Occipital lobe (tissue), 2 donors: ENCODE measurements around the gene MED22. TPM values are rescaled to one million over a fixed set of nuclear protein-coding genes. Genes with fewer than 3 reads are reported as not detected.

Source experiments
- DNase-seq: peaks from one replicate; lab custom pipeline; 2025; lab: John Stamatoyannopoulos, UW
- total RNA-seq: library from RNA; depleted of rRNA; stranded (reverse); fragments of >200 nt; gene quantifications from one replicate; pipeline ENCODE4 v1.2.3, GENCODE V29; 2014

The MED22 gene
- total RNA-seq, 1 donor from 2014 or later: 17.9 TPM

DNA sequence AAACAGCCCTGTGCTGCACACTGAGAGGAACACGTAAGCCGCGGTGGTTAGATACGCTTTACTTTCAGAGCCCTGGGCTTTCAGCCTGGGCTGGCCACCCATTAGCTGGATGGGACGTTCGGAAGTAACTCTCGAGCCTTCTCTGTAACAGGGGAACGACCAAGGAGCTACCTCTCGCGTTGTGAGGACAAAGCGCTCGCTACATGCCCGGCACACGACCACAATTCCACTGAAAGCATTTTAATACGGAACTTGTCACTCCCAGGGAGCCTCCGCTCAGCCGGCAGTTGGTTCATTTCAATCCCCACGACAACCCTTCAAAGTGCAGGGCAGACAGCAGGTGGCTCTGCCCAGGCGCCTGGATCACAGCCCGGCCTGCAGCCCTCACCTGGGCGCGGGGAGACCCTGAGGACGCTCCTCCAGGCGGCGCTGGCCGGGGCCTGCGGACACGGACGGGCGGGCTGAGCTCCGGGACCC is 8.0 kb upstream of the MED22 start:
- DNase-seq: no peak

DNA sequence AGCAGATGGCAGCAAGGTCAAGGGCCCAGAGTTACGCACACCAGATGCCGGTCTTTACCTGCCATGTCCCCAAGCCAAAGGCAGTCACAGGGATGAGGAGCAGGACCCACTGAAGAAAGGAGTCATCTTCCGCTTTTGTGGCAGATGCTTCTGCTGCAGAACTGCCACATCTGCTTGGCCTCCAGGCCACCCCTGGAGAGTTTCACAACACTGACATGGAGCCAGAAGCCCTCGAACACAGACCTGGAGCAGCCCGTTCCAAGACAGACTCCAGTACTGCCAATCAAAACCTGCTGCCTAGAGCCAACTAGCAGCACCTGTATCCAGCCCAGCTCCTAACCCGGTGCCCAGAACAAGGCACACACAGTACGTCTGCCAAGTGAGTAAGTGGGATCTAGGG is 6.8 kb upstream of the MED22 start:
- DNase-seq: no peak

DNA sequence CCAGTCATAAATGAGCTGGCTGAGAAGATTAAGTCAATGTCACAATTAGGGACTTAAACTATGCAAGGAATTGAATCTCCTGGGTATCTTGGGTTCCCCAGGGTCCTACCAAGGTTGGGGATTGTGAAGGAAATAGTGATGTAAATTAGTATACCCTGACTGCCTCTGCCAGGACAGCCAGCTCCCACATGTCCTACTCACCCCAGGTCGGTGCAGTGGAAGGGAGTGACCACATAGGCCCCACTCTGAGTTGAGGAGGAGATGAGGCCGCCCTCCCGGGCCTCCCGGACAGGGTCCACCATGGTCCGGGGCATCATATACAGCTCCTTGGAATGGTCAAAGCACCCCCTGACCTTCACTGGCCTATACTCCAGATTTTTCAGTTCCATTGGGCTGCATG is 5.6 kb upstream of the MED22 start:
- DNase-seq: no peak

DNA sequence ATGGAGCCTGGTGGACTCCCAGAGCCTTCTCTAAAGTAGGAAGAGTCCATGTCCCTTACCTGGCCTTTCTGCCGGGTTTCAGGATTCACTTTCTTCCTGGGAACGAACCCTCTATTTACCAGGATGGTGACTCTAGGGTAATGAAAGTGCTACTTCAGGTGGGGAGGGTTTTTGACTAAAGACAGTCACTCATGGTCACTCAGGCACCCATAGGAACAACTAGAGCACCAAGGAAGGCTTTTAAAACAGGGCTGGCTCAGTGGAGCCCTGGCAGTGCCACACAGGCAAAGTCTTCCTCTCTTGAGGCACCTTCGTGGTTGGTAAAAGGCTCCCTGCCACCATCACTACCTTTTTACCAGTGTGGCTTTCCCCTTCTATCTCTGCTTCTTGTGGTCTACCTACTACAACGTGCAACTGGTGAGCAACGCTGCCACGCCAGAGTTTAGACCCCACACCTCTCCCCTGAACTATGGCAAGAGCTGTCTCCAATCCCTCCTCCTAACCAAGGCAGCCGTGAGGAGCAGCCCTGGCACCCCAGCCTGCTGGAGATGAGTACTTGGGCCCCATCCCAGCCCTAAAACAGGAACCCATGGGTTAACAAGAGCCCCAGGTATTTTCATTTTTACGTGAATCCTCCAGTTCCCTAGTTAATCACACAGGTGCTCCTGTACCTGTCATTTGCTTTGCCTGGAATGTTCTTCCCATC is 4.9 kb upstream of the MED22 start:
- DNase-seq: no peak

DNA sequence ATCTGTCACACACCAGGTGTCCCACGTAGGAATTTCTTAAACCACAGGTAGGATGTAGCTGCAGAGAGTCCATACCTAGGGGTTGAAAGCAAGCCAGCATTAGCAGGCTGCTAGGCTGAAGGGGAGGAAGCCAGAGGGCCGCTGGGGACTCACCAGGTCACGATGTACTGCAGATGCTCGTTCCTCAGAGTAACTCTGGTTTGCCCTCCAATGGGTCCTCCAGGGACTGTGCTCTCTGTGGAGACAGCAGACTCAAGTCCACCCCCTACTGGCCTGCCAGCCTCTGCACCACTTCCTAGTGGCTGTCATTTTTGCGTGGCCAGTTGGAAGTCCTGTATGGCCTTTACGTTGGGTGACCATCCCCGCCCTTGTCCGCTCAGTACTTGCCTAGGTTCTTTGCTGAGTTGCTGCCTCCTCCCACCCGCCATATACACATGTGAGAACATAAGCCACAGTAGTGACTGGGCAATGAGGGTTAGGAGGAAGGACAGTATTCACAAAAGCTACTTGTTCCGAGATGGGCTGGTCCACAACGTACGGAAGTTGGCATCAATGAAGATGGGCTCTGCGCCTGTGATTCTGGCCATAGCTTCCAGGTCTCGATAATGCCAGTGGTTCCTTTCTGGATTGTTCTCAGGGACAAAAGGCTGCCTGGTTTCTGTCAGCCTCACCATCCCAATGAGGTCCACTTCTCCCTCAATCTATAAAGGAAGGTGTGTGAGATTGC is 4.1 kb upstream of the MED22 start:
- no peak for DNase-seq

DNA sequence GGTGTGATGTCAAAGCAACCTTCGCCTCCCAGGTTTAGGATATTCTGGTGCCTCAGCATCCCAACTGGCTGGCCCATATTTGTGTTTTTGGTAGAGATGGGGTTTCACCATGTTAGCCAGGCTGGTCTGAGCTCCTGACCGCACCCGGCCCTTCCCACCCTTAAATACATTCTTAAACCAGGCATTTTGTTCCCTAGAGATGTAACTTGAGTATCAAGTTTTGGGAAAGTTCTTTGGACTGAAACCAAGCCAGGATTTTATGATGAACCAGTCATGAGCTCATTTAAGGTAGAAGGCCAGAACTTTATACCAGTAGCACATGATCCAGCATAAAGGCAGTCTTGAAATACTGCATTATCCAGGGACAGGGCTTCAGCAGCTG is 3.6 kb upstream of the MED22 start:
- no peak for DNase-seq

DNA sequence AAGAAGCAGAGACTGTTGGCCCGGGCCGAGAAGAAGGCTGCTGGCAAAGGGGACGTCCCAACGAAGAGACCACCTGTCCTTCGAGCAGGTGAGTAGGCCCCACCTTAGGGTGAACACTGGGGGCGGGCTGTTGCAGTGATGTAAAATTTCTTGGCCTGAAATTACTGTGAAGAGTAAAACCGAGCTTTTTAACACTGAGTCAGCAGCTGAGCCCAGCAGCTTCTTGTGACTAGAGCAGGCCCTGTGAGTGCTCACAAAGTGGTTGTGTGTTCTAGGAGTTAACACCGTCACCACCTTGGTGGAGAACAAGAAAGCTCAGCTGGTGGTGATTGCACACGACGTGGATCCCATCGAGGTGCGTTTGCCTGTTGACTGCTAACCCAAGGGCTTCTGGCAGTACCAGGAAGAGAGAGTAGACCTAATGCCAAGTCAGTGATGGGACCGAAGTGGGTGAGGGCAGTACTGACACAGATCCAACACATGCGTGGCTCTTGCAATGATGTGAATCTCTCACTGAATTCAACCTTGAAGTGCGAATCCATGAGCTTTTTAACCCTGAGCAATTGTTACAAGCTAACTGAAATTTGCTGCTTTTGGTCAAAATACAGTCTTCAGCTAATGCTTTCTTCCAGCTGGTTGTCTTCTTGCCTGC is 2.2 kb upstream of the MED22 start:
- DNase-seq: no peak

DNA sequence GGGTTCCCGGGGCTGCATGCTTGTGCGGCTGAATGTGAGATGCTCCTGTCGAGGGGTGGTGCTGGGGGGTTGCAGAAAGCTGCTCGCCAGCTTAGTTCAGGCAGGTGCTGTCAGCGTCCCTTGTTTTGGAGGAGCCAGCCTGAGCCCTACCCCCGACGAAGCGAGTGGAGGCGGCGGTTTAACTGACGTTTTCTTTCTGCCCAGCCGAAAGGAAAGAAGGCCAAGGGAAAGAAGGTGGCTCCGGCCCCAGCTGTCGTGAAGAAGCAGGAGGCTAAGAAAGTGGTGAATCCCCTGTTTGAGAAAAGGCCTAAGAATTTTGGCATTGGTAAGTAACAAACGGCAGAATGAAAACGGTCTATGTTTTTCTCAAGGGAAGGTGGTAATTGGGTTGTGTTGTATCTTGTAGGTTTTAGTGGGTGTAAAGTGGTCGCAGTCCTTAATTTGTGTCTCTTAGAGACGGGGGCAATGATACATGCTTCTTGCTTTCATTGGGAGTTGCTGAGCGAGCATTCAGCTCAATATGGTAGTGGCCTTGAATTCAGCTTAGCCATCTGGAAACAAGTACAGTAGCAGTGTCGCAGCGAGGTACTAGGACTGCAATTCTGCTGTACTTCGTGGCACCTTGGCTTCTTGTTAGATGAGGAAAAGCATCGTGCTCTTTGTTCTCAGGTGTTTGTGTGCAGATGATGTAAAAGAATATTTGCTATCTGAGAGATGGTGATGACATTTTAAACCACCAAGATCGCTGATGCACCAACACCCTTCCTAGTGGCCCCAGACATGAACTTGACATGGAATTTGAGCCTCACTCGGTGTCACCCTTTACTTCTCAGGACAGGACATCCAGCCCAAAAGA is 1.0 kb upstream of the MED22 start:
- no peak for DNase-seq

DNA sequence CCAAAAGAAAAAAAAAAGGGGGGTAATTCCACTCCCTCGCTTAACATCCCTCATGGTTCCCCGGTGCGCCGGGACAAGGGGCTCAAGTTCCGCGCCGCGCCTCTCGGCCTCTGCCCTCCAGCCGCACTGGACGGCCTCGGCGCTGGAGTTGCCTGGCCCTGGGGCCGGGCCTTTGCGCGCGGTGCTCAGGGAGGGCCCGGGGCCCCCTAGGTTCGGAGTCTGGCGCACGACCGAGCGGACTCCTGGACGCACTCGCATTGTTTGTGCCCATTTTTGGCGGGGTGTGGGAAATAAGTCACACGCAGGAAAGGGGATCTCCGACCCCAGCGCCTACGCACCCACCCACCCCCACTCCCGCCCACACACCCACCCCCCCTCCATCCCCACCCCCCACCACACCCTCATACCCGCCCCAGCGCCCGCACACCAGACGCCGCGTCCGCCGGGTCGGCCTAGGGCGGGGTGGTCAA is 381 bp downstream of the MED22 start:
- no peak for DNase-seq

DNA sequence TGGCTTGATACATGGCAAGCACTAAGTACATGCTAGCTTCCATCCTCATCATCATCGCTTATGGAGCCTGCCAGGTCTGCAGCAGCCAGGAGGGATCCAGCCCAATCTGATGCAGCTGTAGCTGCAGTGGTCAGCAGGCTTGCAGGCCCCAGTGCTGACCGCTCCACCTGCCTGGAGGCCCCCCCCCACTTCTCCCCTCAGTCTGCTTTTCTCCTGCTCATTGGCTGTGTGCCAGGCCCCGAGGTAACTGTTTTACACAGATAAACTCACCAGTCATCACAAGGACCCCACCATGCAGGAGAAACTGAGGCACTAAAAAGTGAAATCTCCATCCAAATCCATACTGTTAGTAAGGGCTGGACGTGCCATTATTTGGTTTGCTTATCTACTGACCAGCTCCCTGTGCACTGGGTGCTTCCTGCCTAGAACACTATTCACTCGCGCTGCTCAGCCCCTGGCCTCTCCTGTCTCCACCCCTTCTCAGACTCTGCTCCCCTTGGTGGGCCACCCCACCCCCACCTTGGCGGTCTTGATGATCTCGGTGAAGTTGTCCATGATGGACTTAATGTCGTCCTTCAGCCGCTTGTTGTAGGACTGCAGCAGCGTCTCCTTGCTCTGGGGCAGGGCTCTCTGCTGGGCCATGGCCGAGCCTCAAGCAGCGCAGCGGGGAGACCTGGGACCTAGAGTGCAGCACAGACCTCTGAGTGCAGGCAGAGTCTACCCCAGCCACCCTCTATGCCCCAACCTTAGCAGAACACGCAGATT is 1.7 kb downstream of the MED22 start:
- DNase-seq: no peak

DNA sequence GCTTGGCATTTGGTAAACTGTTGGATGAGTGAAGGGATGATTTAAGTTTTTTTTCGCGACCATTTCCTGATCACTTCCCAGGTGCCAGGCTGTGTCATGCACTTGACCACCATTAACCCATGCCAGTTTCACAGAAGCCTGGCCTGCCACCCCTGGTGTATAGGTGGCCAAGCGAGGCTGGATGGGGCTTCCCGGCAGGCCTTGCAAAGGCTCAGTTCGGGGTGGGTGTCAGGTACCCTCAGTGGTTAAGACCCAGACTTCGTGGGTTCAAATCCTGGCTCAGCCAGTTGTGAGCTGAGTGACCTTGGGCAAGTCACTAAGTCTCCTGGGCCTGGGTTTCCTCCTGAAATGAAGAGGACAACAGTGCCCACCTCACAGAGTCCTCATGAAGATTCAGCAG is 2.3 kb downstream of the MED22 start:
- no peak for DNase-seq

DNA sequence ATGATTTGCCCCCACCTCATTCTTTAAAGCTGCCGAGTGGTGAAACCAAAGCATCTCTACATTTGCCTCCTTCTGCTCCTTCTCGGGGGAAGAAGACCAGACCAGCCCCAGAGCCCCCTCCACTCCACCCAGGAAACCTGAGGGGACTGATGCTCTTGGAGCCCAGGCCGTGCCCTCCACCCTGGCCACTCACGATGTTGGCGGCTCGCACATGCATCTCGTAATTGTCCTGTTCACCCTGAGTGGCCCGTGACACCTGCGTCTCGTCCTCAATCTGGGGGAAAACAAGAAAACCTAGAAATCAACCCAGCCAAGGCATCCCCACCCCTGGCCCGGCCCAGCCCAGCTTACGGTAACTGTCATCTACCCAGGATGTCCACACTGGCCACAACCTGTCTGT is 3.0 kb downstream of the MED22 start:
- no peak for DNase-seq

DNA sequence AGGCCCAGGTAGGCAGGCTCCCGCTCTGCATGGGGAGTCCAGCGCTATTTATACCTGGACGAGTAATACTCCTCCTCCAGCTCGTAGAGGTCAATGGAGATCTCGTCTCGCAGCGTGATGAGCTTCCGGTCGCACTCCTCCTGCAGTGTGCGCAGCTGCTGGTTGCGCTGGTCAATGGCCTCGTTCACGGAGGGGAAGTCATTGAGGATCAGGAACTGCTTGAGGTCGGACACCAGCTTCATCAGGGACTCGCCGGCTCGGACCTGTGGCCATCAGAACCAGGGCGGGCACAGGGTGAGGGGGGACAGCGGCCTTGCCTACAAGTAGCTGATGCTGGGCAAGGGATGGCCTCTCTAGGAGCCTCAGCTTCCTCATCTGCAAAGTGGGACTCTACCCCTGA is 3.9 kb downstream of the MED22 start:
- DNase-seq: no peak

DNA sequence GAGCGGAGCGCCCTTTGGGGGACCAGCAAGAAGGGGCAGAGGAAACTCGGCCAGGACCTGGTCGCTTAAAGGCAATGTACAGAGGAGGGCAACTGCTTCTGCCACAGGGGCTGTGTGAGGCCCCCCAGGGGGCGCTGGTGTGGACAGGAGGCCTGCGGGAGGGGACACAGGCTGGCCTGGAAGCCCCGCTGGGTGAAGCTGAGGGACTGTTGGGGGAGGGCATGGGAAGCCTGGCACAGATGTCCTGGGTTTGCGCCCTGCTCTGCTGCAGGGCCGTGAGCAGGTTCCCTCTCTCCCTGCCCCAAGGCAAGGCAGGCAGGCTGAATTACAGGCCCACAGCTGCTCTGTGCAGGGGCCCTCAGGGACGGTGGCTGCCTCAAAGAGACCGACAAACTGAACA is 5.4 kb downstream of the MED22 start:
- no peak for DNase-seq

DNA sequence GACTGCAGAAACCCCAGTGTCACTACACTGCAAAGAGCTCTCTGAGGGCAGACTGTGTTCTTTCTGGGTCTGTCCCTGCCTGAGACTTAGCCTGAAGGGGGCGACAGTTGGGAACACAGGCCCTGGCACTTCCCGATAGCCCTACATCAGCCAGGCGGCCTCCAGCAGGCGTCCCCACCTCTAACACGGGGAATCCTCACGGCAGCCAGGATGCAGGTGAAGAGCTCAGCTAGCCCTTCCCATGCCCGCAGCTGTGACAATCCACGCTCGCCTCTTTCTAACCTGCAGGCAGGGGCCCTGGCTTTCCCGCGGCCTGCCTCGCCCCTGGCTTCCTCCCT is 5.9 kb downstream of the MED22 start:
- DNase-seq: no peak

DNA sequence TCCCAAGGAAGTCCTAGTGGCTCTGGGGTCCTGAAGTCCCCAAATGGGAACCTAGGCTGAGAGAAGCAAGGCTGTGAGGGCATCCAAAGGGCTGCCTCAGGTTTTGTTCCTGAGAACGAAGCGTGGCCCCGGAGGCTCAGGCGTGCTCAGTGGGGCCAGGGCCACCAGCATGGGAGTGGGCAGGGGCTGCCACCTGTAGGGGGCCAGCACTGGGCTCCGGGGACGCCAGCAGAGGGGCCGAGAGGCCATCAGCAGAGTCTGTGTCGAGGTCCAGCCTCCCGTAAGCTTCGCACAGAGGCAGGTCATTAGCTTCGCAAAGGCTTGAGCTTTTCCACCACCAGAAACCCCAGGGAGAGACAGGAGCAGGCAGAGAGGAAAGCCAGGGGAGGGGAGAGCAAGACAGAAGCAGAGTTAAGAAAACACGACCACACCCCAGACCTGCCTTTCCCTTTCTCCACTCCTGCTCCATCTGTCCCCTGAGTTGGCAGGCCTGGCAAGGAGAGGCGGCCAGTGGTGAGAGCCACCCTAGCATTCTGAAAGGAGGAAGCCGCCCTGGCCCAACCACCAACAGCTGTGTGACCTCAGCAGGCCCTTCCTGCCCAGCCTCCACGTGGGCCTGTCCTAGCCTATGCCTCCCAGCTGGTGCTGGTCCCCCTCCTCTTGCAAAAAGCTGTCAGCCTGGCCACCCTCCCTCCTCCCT is 6.4 kb downstream of the MED22 start:
- DNase-seq: no peak

DNA sequence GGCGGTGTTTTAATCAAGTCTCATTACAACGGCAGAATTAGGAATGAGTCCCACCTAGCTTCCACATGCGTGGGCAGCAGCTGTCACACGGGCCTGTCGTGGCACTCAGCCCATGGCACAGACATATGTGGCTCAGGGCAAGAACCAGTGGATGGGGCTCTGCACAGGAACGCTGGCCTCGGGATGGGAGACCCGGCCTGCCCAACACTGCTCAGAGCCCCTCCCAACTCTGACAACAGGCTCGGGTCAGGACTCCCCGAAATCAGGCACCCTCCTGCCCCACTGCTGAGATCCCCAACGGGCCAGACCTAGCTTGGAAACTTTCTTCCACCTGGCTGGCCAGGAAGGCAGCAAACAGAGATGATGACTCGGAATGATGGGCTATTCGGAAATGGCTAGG is 7.0 kb downstream of the MED22 start:
- no peak for DNase-seq

DNA sequence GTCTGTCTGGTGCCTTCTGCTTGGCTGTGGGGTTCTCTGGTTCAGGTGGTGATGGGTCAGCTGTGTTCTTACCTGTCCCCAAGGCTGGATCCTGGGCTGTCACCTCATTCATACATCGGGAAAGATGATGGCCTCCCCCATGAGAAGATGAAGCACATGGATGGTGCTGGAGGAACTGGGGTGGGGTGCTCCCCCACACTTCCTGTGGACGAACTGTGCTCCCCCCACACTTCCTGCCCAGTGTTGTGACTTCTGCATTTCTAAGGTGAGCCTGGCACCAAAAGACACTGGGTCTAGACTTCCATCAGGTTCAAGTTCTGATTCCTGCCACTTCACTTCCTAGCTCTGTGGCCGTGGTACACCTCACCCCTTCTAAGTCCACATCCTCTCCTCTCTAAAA is 7.7 kb downstream of the MED22 start:
- DNase-seq: no peak

DNA sequence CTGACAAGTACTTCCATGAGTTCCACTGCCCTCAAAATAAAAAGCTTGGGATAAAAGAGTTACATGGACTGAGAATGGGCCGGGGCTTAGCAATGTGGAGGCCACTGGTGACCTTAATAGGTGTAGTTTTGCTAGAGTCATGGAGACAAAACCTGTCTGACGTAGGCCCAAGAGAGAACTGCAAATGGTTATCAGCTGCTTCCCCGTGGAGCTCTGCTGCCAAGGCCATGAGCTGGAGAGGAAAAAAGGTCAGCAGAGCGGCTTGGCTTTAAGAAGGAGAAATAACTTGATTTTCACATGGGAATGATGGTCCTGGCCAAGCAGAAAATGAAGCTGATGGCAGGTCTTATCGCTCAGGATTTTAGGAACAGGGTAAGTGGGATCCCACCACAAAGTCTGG is 8.3 kb downstream of the MED22 start:
- DNase-seq: no peak
